Measurements from ENCODE around the gene GPD2.

GPD2 gene

DNA sequence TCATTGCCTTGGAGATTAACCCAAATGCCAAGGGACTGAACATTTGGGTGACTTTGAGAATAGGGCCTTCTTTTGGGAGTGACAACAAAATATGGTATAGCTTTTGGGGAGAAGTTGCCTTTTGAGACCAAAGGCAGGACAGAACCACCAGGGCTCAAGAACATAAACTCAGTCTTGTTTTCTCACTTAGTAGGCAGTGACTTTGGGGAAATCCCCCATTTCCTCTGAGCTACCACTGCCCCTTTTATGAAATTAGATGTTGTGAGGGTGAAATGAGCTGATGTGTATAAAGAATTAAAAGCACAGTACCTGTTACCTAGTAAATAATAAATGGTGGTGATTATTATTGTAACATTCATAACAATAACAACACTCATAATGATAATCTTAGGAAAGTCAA lies 36.5 kb downstream of the GPD2 start:
- no peak for DNase-seq

DNA sequence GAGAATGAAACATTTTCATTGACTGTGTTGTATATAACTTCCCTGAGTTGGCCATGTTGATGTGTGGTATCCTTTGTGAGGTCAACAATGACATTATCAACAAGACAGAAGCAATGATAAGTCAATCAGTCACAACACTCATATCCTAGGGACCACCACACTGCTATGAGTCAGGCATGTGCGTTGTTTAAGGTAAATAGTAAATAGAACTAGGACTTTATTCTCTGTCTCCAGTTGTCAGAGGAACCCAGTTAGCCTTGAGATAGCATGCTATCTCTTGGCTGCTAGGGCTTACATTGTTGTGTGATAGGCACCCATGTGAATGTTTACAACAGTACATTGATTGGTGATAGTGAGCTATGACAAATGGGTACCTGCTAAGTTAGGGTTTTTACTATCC lies 37.3 kb downstream of the GPD2 start:
- ATAC-seq (ENCODE audit: insufficient read depth, low read depth), result no peak
- Histone ChIP-seq H3K4me2 (ENCODE audit: insufficient read depth, low read length) (no peak overlapping the region), H3K27ac (ENCODE audit: low read length) (no peak overlapping the region)

More for the DNA sequence above, 36.5 kb downstream of the GPD2 start:
- no peak for TF ChIP-seq CTCF (IDR thresholded peaks at IDR 0.05; ENCODE audit: borderline replicate concordance, extremely low read depth, low read length, poor library complexity, severe bottlenecking)
- Histone ChIP-seq H2AFZ (ENCODE audit: low read depth, low read length) (no peak overlapping the region), H3K4me2 (ENCODE audit: insufficient read depth, low read length) (no peak overlapping the region), H3K4me1 (ENCODE audit: insufficient read depth, low read length) (no peaks in the 10 kb centered on the region), H3K27me3 (ENCODE audit: insufficient read depth, low read length, poor library complexity) (no peaks in the 10 kb centered on the region), H3K27ac (ENCODE audit: low read length) (no peak overlapping the region), H3K9me3 (ENCODE audit: insufficient read depth, low read length, severe bottlenecking) (no peaks in the 10 kb centered on the region), H3K36me3 (ENCODE audit: insufficient read depth, low read length) (no peaks in the 10 kb centered on the region), H3K79me2 (ENCODE audit: insufficient read depth, low read length) (no peaks in the 10 kb centered on the region), H3K4me3 (ENCODE audit: low read depth in 1 of 2, low read length in 2 of 2) (no peak overlapping the region), H4K20me1 (ENCODE audit: insufficient read depth, low read length) (no peaks in the 10 kb centered on the region), H3K9ac (ENCODE audit: low read depth, low read length) (no peak overlapping the region)
- ATAC-seq (ENCODE audit: insufficient read depth, low read depth), result no peak

DNA sequence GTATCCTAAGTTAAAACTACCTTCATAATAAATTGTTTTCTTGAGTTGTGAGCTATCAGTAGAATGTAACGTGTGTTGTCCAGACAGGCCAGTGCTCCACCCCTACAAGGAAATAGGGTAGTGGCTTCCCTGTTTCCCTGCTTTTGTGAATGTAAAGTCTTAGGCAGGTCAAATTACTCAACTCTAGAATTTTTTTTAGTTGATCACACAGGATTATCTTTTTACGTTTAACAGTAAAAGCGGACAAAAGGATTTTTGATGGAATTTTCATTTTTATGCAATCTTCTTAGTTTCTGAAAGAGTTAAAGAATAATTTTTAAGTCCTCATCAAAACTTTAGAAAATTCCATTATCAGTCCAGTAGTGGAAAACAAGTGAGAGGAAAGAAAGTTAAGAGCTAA lies 38.2 kb downstream of the GPD2 start:
- TF ChIP-seq CTCF (IDR thresholded peaks at IDR 0.05; ENCODE audit: borderline replicate concordance, extremely low read depth, low read length, poor library complexity, severe bottlenecking) (no peak), EZH2 (IDR thresholded peaks at IDR 0.05; ENCODE audit: borderline replicate concordance, low read depth, low read length, severe bottlenecking) (no peak)
- no peak overlapping the region for H3K4me3 ChIP-seq (ENCODE audit: low read depth in 1 of 2, low read length in 2 of 2)
- no peaks in the 10 kb centered on the region for H3K27me3 ChIP-seq (ENCODE audit: insufficient read depth, low read length, poor library complexity)
- no peak overlapping the region for H3K9ac ChIP-seq (ENCODE audit: low read depth, low read length)
- H3K36me3 ChIP-seq (ENCODE audit: insufficient read depth, low read length), result no peaks in the 10 kb centered on the region
- DNase-seq, result no peak
- H3K79me2 ChIP-seq (ENCODE audit: insufficient read depth, low read length), result no peaks in the 10 kb centered on the region
- ATAC-seq (ENCODE audit: insufficient read depth, low read depth), result no peak
- no peak overlapping the region for H3K4me2 ChIP-seq (ENCODE audit: insufficient read depth, low read length)
- no peaks in the 10 kb centered on the region for H4K20me1 ChIP-seq (ENCODE audit: insufficient read depth, low read length)
- H3K4me1 ChIP-seq (ENCODE audit: insufficient read depth, low read length), result no peaks in the 10 kb centered on the region
- H2AFZ ChIP-seq (ENCODE audit: low read depth, low read length), result no peak overlapping the region
- H3K27ac ChIP-seq (ENCODE audit: low read length), result no peak overlapping the region
- H3K9me3 ChIP-seq (ENCODE audit: insufficient read depth, low read length, severe bottlenecking), result no peaks in the 10 kb centered on the region

More for the DNA sequence above, 37.3 kb downstream of the GPD2 start:
- TF ChIP-seq EZH2 (IDR thresholded peaks at IDR 0.05; ENCODE audit: borderline replicate concordance, low read depth, low read length, severe bottlenecking) (no peak), CTCF (IDR thresholded peaks at IDR 0.05; ENCODE audit: borderline replicate concordance, extremely low read depth, low read length, poor library complexity, severe bottlenecking) (no peak)
- Histone ChIP-seq H3K4me1 (ENCODE audit: insufficient read depth, low read length) (no peaks in the 10 kb centered on the region), H3K4me3 (ENCODE audit: low read depth in 1 of 2, low read length in 2 of 2) (no peak overlapping the region), H3K79me2 (ENCODE audit: insufficient read depth, low read length) (no peaks in the 10 kb centered on the region), H4K20me1 (ENCODE audit: insufficient read depth, low read length) (no peaks in the 10 kb centered on the region), H3K36me3 (ENCODE audit: insufficient read depth, low read length) (no peaks in the 10 kb centered on the region), H3K27me3 (ENCODE audit: insufficient read depth, low read length, poor library complexity) (no peaks in the 10 kb centered on the region), H2AFZ (ENCODE audit: low read depth, low read length) (no peak overlapping the region), H3K9me3 (ENCODE audit: insufficient read depth, low read length, severe bottlenecking) (no peaks in the 10 kb centered on the region), H3K9ac (ENCODE audit: low read depth, low read length) (no peak overlapping the region)
- DNase-seq, result no peak

Data from DND-41 (cell line).